GM21529 (cell line): ENCODE measurements around the gene TNFRSF1A.

Source experiments
- ATAC-seq: cut with Tn5 transposase; IDR thresholded peaks from one replicate; pipeline ENCODE4 v1.9.1; 2021; ENCODE audit not compliant: unreplicated experiment

The TNFRSF1A gene

DNA sequence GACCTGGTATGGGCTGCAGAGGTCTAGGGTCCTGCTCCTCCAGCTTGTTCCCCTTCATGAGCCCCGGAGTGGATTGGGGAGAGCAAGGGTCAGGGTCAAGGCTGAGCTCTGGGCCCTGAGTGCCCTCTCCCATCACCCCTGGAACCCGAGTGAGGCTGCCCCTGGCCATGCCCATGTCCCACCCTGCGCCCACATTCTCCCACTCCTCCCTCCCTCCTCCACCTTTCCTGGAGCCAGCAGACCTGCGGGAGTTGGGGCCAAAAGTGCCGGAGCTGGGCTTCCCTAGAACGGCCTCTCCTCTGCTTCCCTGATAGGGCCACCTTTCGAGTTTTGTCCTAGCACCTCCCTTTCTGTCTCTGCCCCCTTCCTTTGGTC lies 32.9 kb upstream of the TNFRSF1A start:
- ATAC-seq, result no peak

DNA sequence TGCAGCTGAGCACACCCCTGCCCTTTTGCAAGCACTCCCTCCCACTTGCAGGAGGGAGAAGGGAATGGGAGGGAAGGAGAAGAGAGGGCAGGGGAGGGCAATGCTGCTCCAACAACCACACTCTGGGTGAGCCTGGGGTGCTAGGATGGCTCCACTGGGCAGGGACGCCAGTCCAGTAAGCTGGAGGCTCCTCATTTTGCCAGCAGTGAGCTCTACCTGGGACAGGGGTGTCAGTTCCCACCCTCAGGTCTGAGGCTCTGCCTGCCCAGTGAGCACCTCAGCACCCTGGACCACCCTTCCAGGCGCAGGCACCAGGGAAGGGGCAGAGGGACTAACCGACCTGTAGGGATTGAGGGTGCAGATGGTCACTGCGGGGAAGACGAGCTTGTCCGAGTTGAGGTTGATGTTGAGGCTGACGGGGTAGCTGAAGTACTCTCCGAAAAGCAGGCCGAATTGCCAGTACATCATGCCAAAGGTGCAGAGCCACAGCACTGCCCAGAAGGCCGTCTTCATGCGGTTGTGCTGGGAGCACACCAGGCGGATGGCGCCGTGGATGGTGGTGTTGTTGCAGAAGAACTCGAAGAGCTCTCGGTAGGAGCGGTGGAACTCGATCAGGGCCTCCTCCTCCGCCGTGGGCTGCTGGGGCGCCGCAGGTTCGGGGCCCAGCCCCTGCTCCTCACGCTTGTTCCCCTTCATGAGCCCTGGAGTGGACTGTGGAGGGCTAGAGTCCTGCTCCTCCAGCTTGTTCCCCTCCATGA lies 32.3 kb upstream of the TNFRSF1A start:
- no peak for ATAC-seq

DNA sequence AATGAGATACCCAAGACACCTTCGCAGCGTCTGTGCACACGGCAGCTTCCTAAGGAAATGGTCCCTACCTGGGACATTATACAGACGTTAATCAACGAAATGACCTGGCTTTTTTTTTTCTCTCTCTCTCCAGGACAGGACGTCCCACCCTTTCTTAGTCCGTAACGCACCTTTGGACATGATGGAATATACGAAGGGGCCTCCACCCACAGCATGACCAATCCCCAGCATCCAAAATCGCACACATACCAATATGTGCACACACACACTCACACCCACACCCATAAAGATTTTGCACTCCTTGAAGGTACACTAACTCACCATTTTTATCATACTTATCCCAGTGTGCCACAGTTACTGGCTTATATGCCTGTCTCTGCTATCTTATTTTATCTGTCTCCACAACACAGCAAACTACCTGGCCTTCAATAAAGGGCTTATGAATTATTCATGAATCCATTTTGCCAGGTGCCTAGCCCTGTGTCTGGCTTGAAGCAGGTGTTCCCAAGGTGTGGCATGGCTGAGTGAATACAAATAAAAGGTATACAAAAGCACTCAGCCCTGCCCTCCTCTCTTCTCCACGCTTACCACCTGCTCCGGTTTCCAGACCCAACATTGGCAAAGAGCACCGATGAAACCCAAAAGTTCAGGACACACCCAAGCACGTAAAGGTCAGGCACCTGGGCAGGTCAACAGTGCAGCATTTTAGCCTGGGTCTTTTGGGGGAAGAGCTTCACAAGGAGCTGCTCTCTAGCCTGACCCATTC lies 31.3 kb upstream of the TNFRSF1A start:
- no peak for ATAC-seq

DNA sequence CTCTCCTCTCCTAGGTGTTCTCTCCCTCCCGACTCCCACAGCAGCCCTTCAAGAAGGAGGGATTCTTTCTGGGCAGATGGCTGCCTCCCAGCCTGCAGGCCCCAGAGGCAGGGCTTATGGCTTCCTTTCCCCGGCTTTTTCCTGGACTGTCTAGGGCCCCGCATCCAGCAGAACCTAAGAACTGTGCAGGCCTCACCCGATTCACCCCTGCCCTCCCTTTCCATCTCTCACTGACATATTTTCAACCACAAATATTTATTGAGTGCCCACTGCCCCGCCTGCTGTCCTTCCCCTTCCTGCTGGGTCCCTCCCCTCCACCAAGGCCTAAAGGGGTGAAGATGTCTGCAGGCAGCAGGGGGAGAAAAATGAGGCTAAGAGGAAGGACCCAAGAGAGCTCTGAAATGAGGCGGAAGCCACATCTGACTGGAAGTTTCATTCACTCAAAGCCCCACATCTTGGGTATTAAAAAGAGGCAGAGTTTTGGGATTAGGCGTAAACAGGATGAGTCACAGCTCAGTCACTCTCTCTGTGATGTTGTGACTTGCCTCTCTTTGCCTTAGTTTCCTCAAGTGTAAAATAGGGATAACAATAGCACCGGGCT lies 30.6 kb upstream of the TNFRSF1A start:
- no peak for ATAC-seq

DNA sequence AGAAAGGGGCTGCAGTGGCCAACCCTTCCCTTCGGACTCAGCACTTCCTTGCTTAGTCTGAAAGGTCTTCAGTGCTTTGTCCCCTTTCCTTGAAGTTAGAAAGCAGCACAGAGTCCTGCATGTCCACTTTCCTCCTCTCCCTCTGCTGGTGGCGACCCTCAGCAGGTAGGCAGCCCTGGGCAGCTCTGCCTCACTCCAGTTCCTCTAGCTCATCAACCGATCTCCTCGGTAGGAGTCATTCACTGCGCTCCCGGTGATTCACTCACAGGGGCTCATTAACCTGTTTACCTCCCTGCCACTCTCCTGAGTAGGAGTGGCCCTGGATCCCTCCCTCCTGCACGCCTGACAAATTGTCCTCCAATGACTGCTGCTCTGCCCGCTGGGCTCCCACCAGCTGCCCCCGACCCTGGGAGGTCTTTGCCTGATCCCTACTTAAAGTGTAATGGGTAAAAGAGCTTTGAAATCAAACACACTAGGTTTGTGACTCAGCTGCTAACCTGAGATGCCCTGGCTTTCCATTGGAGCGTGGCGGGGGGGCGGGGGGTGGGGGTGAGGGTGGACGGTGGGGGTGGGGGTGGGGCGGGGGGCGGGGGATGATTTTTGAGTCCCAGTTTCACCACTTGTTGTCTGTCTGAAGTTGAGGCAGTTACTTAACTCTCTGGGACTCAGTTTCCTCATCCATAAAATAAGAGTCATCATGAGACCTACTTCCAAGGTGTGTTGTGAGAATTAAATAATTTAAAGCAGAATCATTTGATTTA lies 29.3 kb upstream of the TNFRSF1A start:
- no peak for ATAC-seq

DNA sequence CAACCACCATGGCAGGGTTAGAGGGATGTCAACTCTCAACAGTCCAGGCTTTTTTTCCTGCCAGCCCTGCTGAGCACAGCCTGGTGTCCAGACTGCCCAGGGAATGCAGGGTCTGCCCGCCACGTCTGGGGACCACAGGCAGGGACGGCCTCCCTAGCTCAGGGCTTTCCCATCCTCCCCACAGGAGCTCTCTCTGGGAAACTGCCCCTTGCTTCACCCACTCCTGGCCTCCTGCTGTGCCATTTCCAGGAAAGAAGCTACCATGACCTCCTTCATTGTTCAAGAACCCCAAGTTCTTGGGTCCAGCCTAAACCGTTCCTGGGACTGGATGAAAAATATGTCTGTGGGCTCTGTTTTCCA lies 28.7 kb upstream of the TNFRSF1A start:
- ATAC-seq, result no peak

DNA sequence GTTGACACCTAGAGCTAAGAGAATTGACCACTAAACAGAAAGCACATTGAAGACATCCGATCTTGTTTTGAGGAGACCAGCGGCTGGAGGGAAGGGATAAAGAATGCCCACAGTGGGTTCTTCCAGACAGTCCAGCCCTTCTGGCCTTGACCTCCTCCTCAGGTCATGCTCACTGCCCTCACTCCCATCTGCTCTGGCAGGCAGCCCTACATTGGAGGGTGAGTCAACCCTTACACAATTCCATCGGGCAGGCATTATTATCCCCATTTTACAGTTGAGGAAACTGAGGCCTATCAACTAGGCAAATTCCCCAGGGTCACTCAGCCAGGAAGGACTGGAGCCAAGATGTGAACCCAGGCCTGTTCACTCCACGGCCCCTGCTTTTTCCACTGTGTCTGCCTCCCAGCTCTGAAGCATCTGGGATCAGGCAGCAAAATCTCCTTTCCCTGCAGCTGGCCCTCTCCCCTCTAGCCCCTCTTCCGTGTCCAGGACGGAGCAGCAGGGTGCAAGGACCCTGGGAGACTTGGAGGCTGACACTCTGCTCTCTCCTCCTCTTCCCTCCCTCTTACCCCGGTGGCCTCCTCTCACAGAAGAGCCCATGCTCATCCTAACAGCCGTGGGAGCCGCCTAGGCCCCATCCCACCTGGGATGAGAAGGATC lies 28.2 kb upstream of the TNFRSF1A start:
- ATAC-seq, result no peak

DNA sequence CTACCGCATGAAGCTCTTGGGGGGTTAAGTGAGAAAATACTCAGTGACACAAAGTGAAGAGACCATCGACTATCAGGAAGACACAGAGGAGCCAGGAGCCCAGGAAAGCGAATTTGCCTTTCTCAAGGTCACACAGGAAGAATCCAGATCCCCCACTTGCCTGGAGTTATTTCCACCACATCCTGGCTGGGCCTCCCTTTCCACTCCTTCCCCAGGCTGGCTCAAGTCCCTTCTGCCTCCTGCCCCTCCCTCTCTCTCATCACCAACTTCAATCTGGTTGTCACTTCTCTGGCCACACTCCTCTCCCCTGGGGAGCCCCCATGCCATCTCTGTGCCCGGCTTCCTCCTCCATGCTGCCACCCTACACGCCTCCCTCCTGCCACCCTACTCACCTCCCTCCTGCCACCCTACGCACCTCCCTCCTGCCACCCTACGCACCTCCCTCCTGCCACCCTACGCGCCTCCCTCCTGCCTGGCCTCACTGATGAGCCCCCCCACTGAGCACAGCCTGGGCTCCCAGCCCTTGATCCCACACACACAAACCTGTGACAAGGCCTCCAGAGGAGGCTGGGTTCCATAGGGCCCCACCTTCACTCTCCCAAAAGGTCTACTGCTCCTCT lies 27.1 kb upstream of the TNFRSF1A start:
- no peak for ATAC-seq

DNA sequence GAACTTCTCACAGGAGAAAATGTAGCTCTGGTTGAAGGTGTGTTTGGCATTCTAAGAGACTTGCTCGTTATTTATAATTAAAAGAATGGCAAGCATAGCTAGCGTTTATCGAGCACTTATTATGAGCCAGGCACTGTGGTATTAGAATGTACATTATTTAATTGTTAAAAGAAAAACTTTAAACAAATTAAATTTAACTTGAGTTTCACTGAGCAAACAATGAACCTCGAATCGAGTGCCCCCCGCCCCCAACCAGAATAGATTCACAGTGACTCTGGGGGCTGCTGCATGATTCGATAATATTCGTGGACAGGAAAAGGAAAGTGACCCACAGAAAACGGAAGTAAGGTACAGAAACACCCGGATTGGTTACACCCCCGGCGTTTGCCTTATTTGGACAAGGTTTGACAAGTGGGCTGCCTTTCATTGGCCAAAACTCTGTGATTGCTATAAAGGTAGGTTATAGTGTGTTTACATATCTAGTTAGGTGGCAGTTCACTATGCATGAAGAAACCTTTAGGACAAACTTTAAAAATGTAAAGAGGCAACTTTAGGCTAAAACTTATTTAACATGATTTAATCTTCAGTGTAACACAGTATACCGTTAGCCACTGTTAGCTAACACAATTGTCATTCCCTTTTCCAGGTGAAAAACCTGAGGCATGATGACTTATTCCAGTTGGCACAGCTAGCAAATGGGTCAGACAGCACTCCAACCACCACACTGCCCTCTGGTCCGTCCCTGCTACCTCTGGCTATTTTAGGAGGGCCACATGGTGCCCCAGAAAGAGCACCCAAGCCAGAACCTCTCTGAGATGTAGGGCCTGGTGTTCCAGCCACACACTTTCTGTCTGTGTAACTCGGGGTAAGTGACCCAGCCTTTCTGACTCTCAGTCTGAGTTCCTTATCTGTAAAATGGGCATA lies 26.4 kb upstream of the TNFRSF1A start:
- ATAC-seq, result no peak

DNA sequence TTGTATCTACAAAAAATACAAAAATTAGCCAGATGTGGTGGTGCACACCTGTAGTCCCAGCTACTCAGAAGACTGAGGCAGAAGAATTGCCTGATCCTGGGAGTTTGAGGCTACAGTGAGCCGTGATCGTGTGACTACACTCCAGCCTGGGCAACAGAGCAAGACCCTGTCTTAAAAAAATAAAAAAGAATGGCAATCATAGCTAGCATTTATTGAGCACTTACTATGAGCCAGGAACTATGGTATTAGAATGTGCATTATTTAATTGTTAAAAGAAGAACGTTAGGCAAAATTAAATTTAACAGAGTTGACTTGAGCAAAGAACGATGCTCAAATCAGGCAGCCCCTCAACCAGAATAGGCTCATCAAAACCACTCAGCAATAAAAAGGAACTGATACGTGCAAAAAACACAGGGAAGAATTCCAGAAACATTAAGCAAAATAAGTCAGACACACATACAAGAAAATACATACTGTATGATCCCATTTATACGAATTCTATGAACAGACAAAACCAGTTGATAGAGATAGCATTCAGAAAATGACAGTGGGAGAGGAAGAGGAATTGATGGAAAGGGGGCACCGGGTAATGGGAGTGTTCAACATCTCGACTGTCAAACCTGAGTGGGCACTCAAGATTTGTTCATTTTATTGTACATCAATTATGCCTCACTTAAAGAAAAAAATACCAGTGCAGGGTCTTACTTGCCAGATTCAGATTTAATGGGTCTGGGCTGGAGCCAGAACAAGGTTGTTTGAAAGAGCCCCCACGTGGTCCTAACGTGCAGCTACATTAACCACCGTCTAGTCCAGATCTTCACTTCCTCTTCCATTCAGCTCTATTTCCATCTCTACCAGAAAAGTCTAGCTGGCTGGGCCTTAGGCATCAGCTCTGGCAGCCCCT lies 25.4 kb upstream of the TNFRSF1A start:
- ATAC-seq, result no peak

DNA sequence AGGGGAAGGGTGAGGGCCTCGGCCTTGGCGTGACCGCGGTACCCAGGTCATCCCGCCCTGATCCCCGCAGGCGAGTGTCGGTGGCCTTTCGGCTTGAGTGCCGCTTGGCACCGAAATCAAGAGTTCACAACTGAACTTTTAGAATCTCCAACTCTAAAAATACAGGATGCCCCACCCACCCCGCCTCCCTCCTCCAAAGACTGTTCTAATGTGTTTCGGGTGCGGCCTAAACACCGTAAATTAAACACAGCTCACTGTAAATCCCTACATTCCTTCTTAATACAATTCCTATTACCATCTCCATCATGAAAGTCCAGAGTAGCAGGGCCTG lies 22.1 kb upstream of the TNFRSF1A start:
- ATAC-seq, result no peak

DNA sequence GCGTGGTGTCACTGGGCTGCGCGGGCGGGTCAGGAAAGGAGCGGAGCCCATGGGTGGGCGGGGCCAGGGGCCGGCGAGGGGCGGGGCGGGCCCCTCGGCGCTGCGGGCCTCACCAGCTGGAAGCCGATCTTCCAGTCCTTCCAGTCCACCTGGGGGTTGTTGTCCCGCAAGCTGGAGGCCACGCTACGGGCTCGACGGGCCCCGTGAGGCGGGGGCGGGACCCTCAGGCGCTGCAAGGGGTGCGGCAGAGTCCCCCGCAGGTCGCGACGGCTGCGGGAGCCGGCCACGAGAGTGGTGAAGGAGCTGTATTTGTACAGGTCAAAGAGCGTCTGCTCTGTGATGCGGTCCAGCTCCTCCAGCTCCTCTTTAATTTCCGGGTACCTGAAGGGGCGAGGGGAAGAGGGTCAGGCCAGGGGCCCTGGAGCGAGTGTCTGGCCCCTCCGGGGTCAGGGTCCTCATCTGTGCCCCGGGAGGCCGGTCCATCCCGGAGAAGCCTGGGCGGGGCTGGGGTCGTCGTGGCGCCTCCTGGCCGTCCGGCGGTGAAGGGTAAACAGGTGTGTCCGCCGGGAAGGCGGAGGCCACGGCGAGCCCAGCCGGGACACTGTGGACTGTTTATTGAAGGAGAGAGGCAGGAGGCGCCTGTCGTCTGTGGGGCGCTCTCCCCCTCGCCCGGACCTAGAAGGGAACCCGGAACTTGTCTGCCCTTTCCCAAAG lies 21.6 kb upstream of the TNFRSF1A start:
- peak; percentile 56 for ATAC-seq

DNA sequence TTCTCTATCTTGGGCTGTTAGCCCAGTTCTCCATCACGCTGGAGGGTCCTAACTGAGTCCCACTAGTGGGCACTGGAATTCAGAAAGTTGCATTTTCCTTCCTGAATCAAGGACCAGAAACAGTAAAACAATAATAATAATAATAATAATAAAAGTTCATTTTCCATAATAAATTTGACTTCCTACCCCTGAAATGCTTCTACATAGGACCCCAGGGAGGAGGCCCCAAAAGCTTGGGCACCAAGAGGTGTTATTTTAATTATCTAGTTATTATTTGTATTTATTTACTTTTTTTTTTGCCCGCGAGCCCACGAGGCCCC lies 21.1 kb upstream of the TNFRSF1A start:
- no peak for ATAC-seq

DNA sequence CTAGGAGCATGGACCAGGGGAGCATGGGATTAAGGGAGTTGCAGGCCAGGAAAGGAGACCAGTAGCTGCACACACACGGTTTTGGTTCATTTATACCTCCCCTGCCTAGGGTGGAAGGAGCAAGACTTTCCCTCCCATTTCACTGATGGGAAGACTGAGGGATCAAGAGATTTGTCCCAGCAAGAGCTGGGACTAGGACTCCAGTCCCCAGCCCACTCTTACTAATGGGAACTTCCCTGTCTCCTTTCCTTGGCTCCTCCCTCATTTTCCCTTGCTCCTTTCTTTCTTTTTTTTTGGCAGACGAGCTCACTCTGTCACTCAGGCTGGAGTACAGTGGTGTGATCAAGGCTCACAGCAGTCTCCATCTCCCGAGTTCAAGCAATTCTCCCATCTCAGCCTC lies 20.5 kb upstream of the TNFRSF1A start:
- no peak for ATAC-seq

DNA sequence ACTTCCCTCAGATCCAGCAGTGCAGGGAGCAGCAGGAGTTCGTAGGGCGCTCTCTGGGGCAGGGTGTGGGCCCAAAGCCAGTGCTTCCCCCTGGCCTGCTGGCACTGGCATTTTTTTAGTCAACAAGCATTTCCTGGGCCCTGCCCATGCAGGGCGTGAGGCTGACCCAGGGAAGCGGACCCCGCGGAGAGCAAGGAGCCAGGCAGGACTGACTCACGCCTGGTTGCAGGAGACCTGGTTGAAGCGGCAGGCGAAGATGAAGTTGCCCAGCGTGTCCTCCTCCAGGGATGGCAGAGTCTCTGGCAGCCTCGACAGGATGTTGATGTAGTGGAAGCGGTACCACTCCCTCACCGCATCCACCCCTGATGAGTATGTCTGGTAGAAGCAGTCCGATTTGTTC lies 20.0 kb upstream of the TNFRSF1A start:
- no peak for ATAC-seq

DNA sequence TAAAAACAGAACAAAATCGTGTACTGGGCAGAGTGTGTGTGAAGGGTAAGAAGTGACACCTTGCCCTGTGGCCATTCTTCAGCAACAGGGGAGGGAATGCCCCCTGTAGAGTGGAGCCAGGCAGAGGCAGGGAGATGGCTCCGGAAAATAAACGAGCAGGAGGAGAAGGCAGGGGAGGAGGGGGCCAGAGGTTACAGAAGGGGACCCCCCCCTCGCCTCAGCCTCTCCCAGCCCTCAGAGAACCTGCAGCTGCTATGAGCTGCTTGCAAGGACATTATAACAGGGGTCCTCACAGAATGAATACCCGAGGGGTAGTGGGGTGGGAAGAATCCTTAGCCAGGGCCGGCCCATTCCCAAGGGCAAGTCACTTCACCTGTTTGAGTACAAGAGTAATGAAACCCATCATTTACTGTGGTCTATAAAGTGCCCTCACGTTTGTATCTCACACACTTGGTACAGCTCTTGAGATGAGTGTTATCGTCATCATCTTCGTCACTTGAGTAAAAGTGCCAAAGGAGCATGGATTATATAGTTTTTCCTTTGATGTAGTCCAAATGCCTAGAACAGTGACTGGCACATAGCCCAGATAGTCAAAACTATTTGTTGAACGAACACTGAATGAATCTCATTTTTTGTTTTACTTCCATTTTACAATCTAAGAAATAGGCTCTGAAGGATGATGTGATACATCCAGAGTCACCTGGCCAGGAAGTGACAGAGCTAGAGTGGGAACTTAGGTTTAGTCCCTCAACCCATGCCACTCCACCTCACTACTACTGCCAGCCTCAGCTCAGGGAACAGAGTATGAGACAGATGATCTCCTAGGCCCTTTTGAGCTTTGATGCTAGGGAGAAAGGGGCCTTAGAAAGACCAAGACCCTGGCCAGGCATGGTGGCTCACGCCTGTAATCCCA lies 19.0 kb upstream of the TNFRSF1A start:
- ATAC-seq, result no peak

DNA sequence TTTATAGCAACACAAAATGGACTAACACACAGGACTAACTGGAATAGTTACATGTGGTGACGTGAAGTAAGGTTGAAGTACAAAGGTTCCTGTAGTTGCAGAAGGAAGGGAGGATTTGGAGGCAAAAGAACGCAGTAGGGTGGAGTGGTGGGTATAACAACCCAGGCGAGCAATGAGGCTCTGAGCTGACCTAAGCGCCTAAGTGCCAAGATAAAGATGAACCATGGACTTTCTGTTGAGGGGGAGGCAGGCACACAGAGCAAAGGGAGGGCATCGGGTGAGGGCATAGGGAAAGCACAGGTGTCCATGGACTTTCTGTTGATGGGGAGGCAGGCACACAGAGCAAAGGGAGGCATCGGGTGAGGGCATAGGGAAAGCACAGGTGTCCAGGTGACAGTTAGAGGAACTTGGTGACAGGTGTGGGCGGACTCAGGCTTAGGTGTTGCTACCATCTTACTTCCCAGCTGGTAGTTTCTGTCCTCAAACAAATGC lies 18.2 kb upstream of the TNFRSF1A start:
- no peak for ATAC-seq
